Uterus (tissue), 2 donors: ENCODE measurements around the gene NKAIN2.

Experiments used
- CTCF ChIP-seq, 4 experiments: fragments of 200-600 bp in 2 of 4; fragments of 450-650 bp in 2 of 4; sonication (generic) in 2 of 4; IDR thresholded peaks; one replicate each; pipeline ENCODE4 v1.5.1; 2016 to 2019; ENCODE audit warnings: antibody characterized with exemption in 4 of 4, mild to moderate bottlenecking in 2 of 4, moderate library complexity in 1 of 4
- POLR2A ChIP-seq, 2 donors: fragments of 450-650 bp; IDR thresholded peaks; one replicate each; pipeline ENCODE4 v1.6.1; 2016; ENCODE audit warnings: antibody characterized with exemption in 2 of 2, mild to moderate bottlenecking in 1 of 2, moderate library complexity in 1 of 2

- no peak for TF ChIP-seq CTCF (IDR thresholded peaks at IDR 0.05)
- TF ChIP-seq POLR2A (IDR thresholded peaks at IDR 0.05), result no peak
These were observed 801.1 kb downstream of the NKAIN2 start for GRCh38 chr6:124604719-124605118.
